Skeletal muscle satellite cell (primary cell): ENCODE measurements around the gene SCN2A.

Experiments
- H3K27me3 ChIP-seq: 2 replicates; pipeline ENCODE4 v1.7.0; 2013; ENCODE audit warnings: low read length; ENCODE audit not compliant: control insufficient read depth, insufficient read depth
- H3K36me3 ChIP-seq: 2 replicates; pipeline ENCODE4 v1.7.0; 2013; ENCODE audit warnings: mild to moderate bottlenecking, control low read depth, low read length; ENCODE audit not compliant: insufficient read depth
- H3K4me1 ChIP-seq: 2 replicates; pipeline ENCODE4 v1.7.0; 2013; ENCODE audit warnings: low read length; ENCODE audit not compliant: control insufficient read depth, insufficient read depth
- H3K4me2 ChIP-seq: 2 replicates; pipeline ENCODE4 v1.7.0; 2013; ENCODE audit warnings: mild to moderate bottlenecking, low read length
- H3K4me3 ChIP-seq: 2 replicates; pipeline ENCODE4 v1.7.0; 2013; ENCODE audit warnings: low read length
- H3K9ac ChIP-seq: 2 replicates; pipeline ENCODE4 v1.7.0; 2013; ENCODE audit warnings: mild to moderate bottlenecking, low read depth, low read length, moderate library complexity
- H3K9me3 ChIP-seq: replicated peaks from 2 replicates; pipeline ENCODE4 v1.7.0; 2013; ENCODE audit warnings: mild to moderate bottlenecking, control low read depth, low read length

The SCN2A gene

DNA sequence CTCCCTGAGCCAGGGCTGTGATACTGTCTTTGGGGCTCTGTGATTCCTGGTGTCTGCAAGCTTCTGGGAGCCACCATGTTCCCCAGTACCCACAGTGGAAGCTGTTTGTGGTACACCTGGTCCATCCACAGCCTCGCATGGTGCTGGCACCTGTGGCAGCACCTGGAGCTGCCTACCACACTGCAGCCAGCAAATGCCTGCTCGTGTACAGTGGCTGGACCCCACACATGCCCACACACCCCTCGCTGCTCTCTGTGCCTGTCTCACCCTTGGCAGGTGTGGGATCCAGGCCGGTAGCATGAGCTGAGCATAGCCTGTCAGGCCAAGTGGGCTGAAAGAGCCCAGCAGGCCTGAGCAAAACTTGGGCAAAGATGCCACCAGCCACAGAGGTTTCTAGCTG lies 188.5 kb downstream of the SCN2A start:
- Histone ChIP-seq H3K4me3 (no peak overlapping the region), H3K4me2 (no peak overlapping the region), H3K27me3 (no peaks in the 10 kb centered on the region), H3K4me1 (no peaks in the 10 kb centered on the region), H3K9me3 (no peaks in the 10 kb centered on the region), H3K9ac (no peak overlapping the region), H3K36me3 (no peaks in the 10 kb centered on the region)

DNA sequence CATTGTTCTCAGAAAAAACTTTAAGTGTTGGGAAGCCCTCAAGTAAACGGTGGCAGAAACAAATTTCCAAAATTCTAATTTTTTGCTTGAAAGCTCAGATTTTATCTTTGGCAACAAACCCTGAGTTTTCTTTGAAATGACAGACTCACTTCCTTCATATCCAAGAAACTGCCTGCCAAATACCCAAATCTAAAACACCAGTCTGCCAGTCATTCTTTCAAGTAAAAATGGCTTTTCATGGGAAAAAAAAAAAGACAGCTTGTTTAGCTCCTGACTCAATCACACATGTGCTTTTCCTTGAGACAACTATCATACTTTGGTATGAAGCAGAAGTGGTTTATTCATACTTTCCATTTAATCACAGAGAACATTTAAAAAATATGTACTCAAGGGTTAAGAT lies 189.7 kb downstream of the SCN2A start:
- Histone ChIP-seq H3K4me1 (no peaks in the 10 kb centered on the region), H3K9me3 (no peaks in the 10 kb centered on the region), H3K27me3 (no peaks in the 10 kb centered on the region), H3K9ac (no peak overlapping the region), H3K4me3 (no peak overlapping the region), H3K36me3 (no peaks in the 10 kb centered on the region), H3K4me2 (no peak overlapping the region)

DNA sequence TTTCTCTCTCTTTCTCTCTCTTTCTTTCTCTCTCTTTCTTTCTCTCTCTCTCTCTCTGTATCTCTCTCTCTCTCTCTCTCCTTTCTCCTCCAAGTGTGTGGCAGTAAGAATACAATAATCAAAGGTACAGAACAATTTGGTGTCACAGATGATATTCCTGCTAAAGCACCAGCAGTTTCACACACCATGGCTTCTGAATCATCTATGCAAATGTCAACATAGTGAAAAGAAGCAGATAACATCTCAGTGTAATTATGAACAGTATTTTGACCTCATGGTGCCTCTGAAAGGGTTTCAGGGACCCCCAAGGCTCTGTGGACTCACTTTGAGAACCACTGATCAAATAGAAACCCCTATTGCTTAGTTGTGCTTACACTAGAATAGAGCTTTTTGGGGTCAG lies 191.8 kb downstream of the SCN2A start:
- Histone ChIP-seq H3K9me3 (no peaks in the 10 kb centered on the region), H3K4me3 (no peak overlapping the region), H3K4me1 (no peaks in the 10 kb centered on the region), H3K27me3 (no peaks in the 10 kb centered on the region), H3K36me3 (no peaks in the 10 kb centered on the region), H3K4me2 (no peak overlapping the region), H3K9ac (no peak overlapping the region)

DNA sequence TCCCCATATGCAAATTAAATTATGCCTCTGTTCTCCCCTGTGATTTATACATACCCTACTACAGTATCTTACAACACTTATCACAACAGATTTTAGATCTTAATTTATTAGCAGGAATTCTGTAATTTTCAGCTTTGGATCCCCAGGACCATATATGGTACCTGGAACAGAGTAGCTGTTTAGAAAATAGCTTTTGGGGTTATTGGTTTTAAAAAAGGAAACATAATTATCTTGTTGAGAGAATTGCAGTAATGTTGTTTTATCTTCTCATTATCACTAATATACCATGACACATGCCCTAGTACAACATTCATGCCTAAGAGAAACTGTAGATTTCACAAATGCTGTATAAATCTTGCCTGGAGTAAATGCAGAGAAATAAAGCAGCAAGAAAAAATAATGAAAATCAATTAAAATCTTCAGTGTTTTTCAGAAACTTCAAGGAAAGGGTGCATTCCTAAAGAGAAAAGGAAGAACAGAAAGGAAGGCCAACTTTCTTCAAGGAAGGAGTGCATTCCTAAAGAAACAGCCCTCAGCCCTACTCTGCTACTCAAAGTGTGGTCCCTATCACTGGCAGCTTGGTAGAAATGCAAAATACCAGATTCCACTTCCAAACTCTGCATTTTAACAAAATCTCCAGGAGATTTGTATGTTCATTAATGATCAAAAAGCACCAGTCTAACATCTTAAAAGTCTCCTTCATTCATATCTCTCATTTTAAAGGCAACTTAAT lies 193.2 kb downstream of the SCN2A start:
- no peaks in the 10 kb centered on the region for H3K4me1 ChIP-seq
- H3K9ac ChIP-seq: no peak overlapping the region
- H3K36me3 ChIP-seq: no peaks in the 10 kb centered on the region
- H3K4me3 ChIP-seq: no peak overlapping the region
- H3K9me3 ChIP-seq: no peaks in the 10 kb centered on the region
- no peaks in the 10 kb centered on the region for H3K27me3 ChIP-seq
- H3K4me2 ChIP-seq: no peak overlapping the region

DNA sequence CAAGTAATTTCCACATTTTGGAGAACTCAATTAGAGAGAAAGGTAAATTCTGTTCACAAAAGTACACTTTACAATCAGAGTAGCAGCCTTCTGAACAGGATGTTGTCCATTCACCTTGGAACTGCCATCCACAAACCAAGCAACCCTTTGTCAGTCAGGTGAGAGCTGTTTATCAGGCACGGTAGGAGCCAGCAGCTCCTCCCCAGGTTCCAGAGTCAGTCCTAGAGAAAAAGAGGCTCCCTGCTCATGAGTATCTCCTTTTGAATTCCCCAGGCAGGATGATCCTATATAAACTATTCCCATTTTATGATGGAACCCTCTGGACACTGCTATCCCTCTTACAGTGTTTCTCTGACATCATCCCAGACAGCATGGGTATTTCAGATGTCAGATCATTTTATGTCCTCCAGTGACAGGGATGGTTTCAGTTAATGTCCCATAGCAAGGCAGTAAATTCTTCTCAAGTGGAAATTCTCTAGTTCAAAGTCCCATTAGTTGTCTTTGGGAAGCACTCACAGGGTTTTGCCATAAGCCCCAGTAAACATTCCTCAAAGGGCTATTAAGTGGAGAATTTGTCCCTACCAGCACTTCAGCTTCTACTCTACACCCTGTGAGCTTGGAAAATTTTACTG lies 195.8 kb downstream of the SCN2A start:
- H3K9ac ChIP-seq: no peak overlapping the region
- H3K36me3 ChIP-seq: no peaks in the 10 kb centered on the region
- H3K4me3 ChIP-seq: no peak overlapping the region
- no peaks in the 10 kb centered on the region for H3K4me1 ChIP-seq
- H3K9me3 ChIP-seq: no peaks in the 10 kb centered on the region
- H3K4me2 ChIP-seq: no peak overlapping the region
- no peaks in the 10 kb centered on the region for H3K27me3 ChIP-seq

DNA sequence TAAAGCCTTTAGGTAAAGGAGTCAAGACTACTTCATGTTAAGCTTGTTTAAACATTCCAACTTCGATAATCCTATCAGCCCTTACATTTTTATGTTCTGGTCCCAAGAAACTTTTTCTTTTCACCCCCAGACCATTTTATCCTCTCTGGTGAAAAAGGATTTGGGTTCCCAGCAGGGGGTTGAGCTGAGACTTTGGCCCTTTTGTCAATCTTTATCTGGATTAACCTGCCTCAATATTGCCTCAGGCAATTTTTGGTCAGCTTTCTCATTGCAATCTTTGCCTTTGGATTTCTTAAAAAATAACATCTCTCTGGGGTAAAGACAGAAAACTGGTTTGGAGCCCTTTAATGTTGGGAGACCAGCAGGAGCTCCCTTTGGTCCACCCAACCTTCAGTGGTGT lies 196.4 kb downstream of the SCN2A start:
- H3K9me3 ChIP-seq: no peaks in the 10 kb centered on the region
- no peak overlapping the region for H3K4me3 ChIP-seq
- H3K27me3 ChIP-seq: no peaks in the 10 kb centered on the region
- H3K4me2 ChIP-seq: no peak overlapping the region
- H3K36me3 ChIP-seq: no peaks in the 10 kb centered on the region
- no peaks in the 10 kb centered on the region for H3K4me1 ChIP-seq
- no peak overlapping the region for H3K9ac ChIP-seq

DNA sequence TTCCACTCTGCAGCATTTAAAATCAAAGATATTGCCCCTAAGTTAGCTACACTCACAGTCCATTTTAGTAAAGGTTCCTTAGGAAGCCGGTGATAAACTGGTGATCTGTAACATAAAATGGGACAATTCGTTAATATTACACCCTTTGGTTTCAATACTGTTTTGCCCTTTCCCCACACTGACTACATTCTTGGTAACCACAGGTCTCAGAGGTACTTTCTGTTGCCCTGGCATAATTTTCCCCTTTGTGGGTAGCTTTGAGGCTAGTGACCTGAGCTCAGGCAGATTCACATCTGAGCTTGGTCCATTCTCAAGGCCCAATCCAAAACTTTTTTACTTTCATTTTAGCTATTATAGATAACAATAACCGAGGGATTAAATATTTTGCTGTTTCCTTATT lies 197.3 kb downstream of the SCN2A start:
- no peak overlapping the region for H3K4me3 ChIP-seq
- no peak overlapping the region for H3K9ac ChIP-seq

DNA sequence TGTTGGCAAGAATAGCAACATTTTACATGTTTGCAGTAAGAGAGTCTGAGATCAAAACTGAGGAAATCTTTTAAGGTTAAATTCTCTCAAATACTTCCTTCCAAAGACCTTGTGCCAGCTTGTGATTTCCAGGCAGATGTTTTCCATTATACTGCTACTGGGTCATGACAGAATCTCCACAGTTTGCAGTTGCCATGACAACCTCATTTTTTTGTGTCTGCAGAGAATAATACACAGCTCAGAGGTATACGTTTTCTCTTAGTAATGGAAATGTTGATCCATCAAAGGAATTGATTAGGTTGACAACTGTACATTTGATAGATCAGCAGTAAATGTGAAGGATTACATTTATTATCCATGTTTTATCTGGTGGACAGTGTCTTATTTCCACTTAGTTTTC lies 201.2 kb downstream of the SCN2A start:
- H3K4me3 ChIP-seq: no peak overlapping the region
- no peak overlapping the region for H3K9ac ChIP-seq
- H3K4me2 ChIP-seq: no peak overlapping the region
- H3K9me3 ChIP-seq: no peaks in the 10 kb centered on the region
- H3K4me1 ChIP-seq: no peaks in the 10 kb centered on the region
- H3K27me3 ChIP-seq: no peaks in the 10 kb centered on the region
- H3K36me3 ChIP-seq: no peaks in the 10 kb centered on the region

More for the DNA sequence above, 197.3 kb downstream of the SCN2A start:
- no peaks in the 10 kb centered on the region for H3K9me3 ChIP-seq
- H3K27me3 ChIP-seq: no peaks in the 10 kb centered on the region
- H3K36me3 ChIP-seq: no peaks in the 10 kb centered on the region
- H3K4me2 ChIP-seq: no peak overlapping the region
- no peaks in the 10 kb centered on the region for H3K4me1 ChIP-seq
